GM12878 (cell line): ENCODE results near the gene PSPN. TPM values are rescaled to one million over a fixed set of nuclear protein-coding genes. Genes with fewer than 3 reads are reported as not detected.

Source experiments
- BACH1 ChIP-seq: fragments of 450-650 bp; IDR thresholded peaks from 2 replicates; pipeline ENCODE4 v1.6.1; 2017; ENCODE audit warnings: mild to moderate bottlenecking, borderline replicate concordance
- CREB1 ChIP-seq: IDR thresholded peaks from 2 replicates; pipeline ENCODE4 v1.6.1; 2012; ENCODE audit warnings: low read depth, mild to moderate bottlenecking, inconsistent platforms
- CREM ChIP-seq: IDR thresholded peaks from 2 replicates; pipeline ENCODE4 v1.6.1; 2014; ENCODE audit warnings: antibody characterized with exemption, low read depth
- EGR1 ChIP-seq, 2 experiments: IDR thresholded peaks; 1 replicate in 1 of 2; 2 replicates in 1 of 2; pipeline ENCODE4 v1.6.1; 2011 to 2012; ENCODE audit warnings: low read depth in 2 of 2, low read length in 2 of 2, borderline replicate concordance in 1 of 2, mild to moderate bottlenecking in 1 of 2, moderate library complexity in 1 of 2
- NR2C1 ChIP-seq: fragments of 450-650 bp; IDR thresholded peaks from 2 replicates; pipeline ENCODE4 v1.6.1; 2017; ENCODE audit warnings: antibody characterized with exemption, mild to moderate bottlenecking, moderate library complexity
- NR2F1 ChIP-seq: fragments of 450-650 bp; conservative IDR thresholded peaks from 2 replicates; pipeline ENCODE4 v1.6.1; 2017; ENCODE audit warnings: mild to moderate bottlenecking
- RFX5 ChIP-seq: IDR thresholded peaks from 2 replicates; pipeline ENCODE4 v1.6.1; 2011; ENCODE audit warnings: low read depth, low read length, improper control_type of control experiment
- SIN3A ChIP-seq: IDR thresholded peaks from 2 replicates; pipeline ENCODE4 v1.6.1; 2012; ENCODE audit warnings: low read depth, low read length, improper control_type of control experiment
- TAF1 ChIP-seq: IDR thresholded peaks from 2 replicates; pipeline ENCODE4 v1.6.1; 2011; ENCODE audit warnings: mild to moderate bottlenecking, low read depth, low read length, borderline replicate concordance
- polyA plus RNA-seq, 11 experiments: library from polyadenylated mRNA; depleted of rRNA in 4 of 11; unstranded in 6 of 11; stranded (reverse) in 5 of 11; fragments of >200 nt; fragmentation: Nextera tagmentation in 4 of 11; fragmentation: Illumina TruSeq in 1 of 11; extraction: Ambion mirVana in 4 of 11; extraction: Trizol in 1 of 11; gene quantifications; 1 replicate in 1 of 11; 2 replicates in 10 of 11; pipeline versions ENCODE4 v1.2.1 to v1.2.3, GENCODE V29; 2011 to 2016; ENCODE audit warnings: inconsistent platforms in 2 of 11, missing spikeins in 2 of 11, low read depth in 1 of 11
- total RNA-seq, 4 experiments: library from RNA; depleted of rRNA in 3 of 4; stranded (reverse); fragments of >200 nt in 3 of 4; fragmentation: Illumina TruSeq in 1 of 4; extraction: Trizol in 1 of 4; gene quantifications; 2 replicates each; pipeline versions ENCODE4 v1.2.1 to v1.2.3, GENCODE V29; 2013 to 2021
- TF ChIP-seq, protein P1 (sequence below): IDR thresholded peaks from 2 replicates; pipeline ENCODE4 v1.6.1; 2011; ENCODE audit warnings: low read depth, mild to moderate bottlenecking, low read length, moderate library complexity, borderline replicate concordance; ENCODE audit errors: extremely low read depth
- TF ChIP-seq, protein P2 (sequence below): IDR thresholded peaks from 2 replicates; pipeline ENCODE4 v1.6.1; 2011; ENCODE audit warnings: borderline replicate concordance, low read depth, mild to moderate bottlenecking, moderate library complexity, mixed read lengths, low read length; ENCODE audit not compliant: insufficient read depth; ENCODE audit errors: extremely low read length

Gene PSPN
- total and polyA plus RNA-seq, 10 of the 15 experiments (the other 5 are each of a cell fraction or from before 2014, with no cell fraction given) = 0.27 to 1.2 (median 0.66) TPM

DNA sequence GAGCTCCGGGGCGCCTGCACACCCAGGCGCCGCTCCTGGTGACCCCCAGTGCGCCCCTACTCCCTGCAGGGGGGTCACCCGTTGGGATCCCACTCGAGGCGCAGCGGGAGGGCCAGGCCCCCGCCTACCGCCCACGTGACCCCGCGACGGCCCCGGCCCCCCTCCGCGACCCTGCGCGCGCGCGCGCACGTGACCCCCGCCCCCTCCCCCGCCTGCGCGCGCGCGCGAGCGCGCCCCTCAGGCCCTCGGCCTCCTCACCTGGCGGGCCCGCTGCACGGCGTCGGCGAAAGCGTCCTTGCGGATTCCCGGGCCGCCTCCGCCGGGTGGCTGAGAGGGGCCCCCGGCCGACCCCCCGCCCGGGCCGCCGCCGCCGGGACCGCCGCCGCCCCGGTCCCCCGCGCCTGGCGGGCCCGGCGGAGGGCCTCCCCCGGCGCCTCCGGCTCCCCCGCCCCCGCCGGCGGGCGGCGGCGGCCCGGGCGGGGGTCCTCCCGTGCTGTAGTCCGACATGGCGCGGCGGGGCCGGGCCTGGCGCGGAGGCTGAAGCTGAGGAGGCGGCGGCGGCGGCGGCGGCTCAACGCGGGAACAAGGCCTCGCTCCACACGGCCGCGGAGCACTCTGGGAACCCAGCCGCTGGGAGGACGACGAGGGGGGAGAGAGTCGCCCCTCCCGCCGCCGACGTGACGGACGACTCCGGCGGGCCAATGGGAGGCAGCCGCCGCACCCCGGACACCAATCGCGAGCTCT lies 48.6 kb upstream of the PSPN start, which contains the start of gene KHSRP (continued):
- TF ChIP-seq, protein P1, sequence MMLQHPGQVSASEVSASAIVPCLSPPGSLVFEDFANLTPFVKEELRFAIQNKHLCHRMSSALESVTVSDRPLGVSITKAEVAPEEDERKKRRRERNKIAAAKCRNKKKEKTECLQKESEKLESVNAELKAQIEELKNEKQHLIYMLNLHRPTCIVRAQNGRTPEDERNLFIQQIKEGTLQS = 0 out of 2 replicates have a peak, but pooled peaks have one; percentile 26
- peak; percentile 52; the same call in 1 of the 2 replicates for TF ChIP-seq NR2F1
- peak; percentile 79 for TF ChIP-seq CREM
- TF ChIP-seq SIN3A = no peak
- TF ChIP-seq, protein P2, sequence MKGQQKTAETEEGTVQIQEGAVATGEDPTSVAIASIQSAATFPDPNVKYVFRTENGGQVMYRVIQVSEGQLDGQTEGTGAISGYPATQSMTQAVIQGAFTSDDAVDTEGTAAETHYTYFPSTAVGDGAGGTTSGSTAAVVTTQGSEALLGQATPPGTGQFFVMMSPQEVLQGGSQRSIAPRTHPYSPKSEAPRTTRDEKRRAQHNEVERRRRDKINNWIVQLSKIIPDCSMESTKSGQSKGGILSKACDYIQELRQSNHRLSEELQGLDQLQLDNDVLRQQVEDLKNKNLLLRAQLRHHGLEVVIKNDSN = peak; percentile 79
- peak; percentile 53; the same call in 1 of the 2 replicates for TF ChIP-seq TAF1
- TF ChIP-seq NR2C1 = 0 out of 2 replicates have a peak, but pooled peaks have one; percentile 34
- peak; percentile 85 for TF ChIP-seq CREB1
- TF ChIP-seq EGR1 (IDR thresholded peaks at IDR 0.05; ENCODE audit: borderline replicate concordance in 1 of 2, low read depth in 2 of 2, low read length in 2 of 2) = peak in 1 of 2 experiments; percentile 71; a peak in 1 of 3 replicates
- peak; percentile 63; the same call in 1 of the 2 replicates for TF ChIP-seq BACH1
- TF ChIP-seq RFX5 = peak; percentile 80; the same call in 1 of the 2 replicates
